HCT116 (cell line): ENCODE results near the gene C3orf70. TPM values are rescaled to one million over a fixed set of nuclear protein-coding genes. Genes with fewer than 3 reads are reported as not detected.

ENCODE experiments used
- ATAC-seq: fragments of 200-7000 bp; cut with Tn5 transposase; 2 replicates; pipeline ENCODE4 v1.9.1; 2020; ENCODE audit warnings: mild to moderate bottlenecking, moderate library complexity
- BruUV-seq: library from RNA; stranded (reverse); fragments of 400-500 nt; replicated peaks from 2 replicates; lab custom pipeline; 2021; lab: Mats Ljungman, UMichigan
- CTCF ChIA-PET: fragments of 300-600 bp; sonication (Branson Sonifier 250); formaldehyde crosslinking; loops from one replicate; lab custom pipeline; 2021; ENCODE audit warnings: antibody characterized with exemption; lab: Charles Lee
- POLR2A ChIA-PET: fragments of 300-600, 350-600 bp; sonication (Branson Sonifier 250); formaldehyde crosslinking; loops from one replicate; lab custom pipeline; 2021; ENCODE audit warnings: antibody characterized with exemption; lab: Charles Lee
- RAD21 ChIA-PET, 2 experiments: fragments of 300-600 bp; sonication (Branson Sonifier 250); formaldehyde crosslinking; loops; one replicate each; lab custom pipeline; 2023; ENCODE audit warnings: low total read pairs in 2 of 2; ENCODE audit not compliant: uncharacterized antibody in 2 of 2, unreplicated experiment in 2 of 2, low non-redundant PET in 1 of 2; lab: Charles Lee
- DNase-seq: peaks from one replicate; pipeline ENCODE4 v3.0.0-alpha.2; 2010; ENCODE audit warnings: low read depth, low spot score
- H2AFZ ChIP-seq: fragments of 200-600 bp; shearing (Covaris generic), sonication (generic); 2 replicates; pipeline ENCODE4 v1.6.1; 2017; ENCODE audit warnings: low read depth, mixed run types, mixed read lengths, antibody characterized with exemption, low read length; ENCODE audit not compliant: poor library complexity, severe bottlenecking
- H3K27ac ChIP-seq: 2 replicates; pipeline ENCODE4 v1.5.1; 2012; ENCODE audit warnings: low read depth, low read length
- H3K27me3 ChIP-seq: fragments of 200-600 bp; sonication (generic); 2 replicates; pipeline ENCODE4 v1.6.1; 2016; ENCODE audit warnings: mixed run types, low read length, mixed read lengths; ENCODE audit not compliant: insufficient read depth
- H3K36me3 ChIP-seq, 2 experiments: fragments of 200-500 bp in 1 of 2; fragments of 200-600 bp in 1 of 2; sonication (Bioruptor generic) in 1 of 2; sonication (generic) in 1 of 2; 2 replicates each; pipeline versions ENCODE4 v1.5.1 to v1.6.1; 2014 to 2016; ENCODE audit warnings: low read length in 2 of 2, inconsistent platforms in 1 of 2, mixed read lengths in 1 of 2, mixed run types in 1 of 2; ENCODE audit not compliant: insufficient read depth in 2 of 2, control insufficient read depth in 1 of 2
- H3K4me1 ChIP-seq, 2 experiments: fragments of 200-600 bp in 1 of 2; sonication (generic) in 1 of 2; 2 replicates each; pipeline versions ENCODE4 v1.5.1 to v1.6.1; 2012 to 2017; ENCODE audit warnings: low read length in 2 of 2, inconsistent platforms in 1 of 2, mild to moderate bottlenecking in 1 of 2, mixed read lengths in 1 of 2, mixed run types in 1 of 2, moderate library complexity in 1 of 2; ENCODE audit not compliant: insufficient read depth in 2 of 2, control insufficient read depth in 1 of 2
- H3K4me2 ChIP-seq: fragments of 200-600 bp; sonication (generic); 2 replicates; pipeline ENCODE4 v1.6.1; 2017; ENCODE audit warnings: mixed run types, low read length, mixed read lengths
- H3K4me3 ChIP-seq, 2 experiments: fragments of 200-600 bp in 1 of 2; sonication (generic) in 1 of 2; replicated peaks in 1 of 2; 2 replicates each; pipeline ENCODE4 v1.5.1; 2011 to 2016; ENCODE audit warnings: low read length in 2 of 2, control low read depth in 1 of 2, low read depth in 1 of 2, mild to moderate bottlenecking in 1 of 2, mixed read lengths in 1 of 2, mixed run types in 1 of 2
- H3K79me2 ChIP-seq: fragments of 200-600 bp; sonication (generic); 2 replicates; pipeline ENCODE4 v1.6.1; 2017; ENCODE audit warnings: mild to moderate bottlenecking, mixed run types, low read length, moderate library complexity, mixed read lengths; ENCODE audit not compliant: insufficient read depth
- H3K9ac ChIP-seq: fragments of 200-600 bp; sonication (generic); 2 replicates; pipeline ENCODE4 v1.6.1; 2016; ENCODE audit warnings: low read length, mixed read lengths
- H3K9me2 ChIP-seq: fragments of 200-600 bp; sonication (generic), shearing (Covaris generic); 2 replicates; pipeline ENCODE4 v1.6.1; 2017; ENCODE audit warnings: mixed run types, mild to moderate bottlenecking, moderate library complexity; ENCODE audit not compliant: insufficient read depth
- H3K9me3 ChIP-seq, 2 experiments: fragments of 200-500 bp in 1 of 2; fragments of 200-600 bp in 1 of 2; sonication (Bioruptor generic) in 1 of 2; sonication (generic) in 1 of 2; 2 replicates each; pipeline ENCODE4 v1.6.1; 2014 to 2017; ENCODE audit warnings: low read length in 2 of 2, mixed read lengths in 2 of 2, inconsistent platforms in 1 of 2, low read depth in 1 of 2, mild to moderate bottlenecking in 1 of 2, mixed run types in 1 of 2, moderate library complexity in 1 of 2; ENCODE audit not compliant: control insufficient read depth in 1 of 2, insufficient read depth in 1 of 2
- H4K20me1 ChIP-seq: fragments of 200-600 bp; sonication (generic), shearing (Covaris generic); 2 replicates; pipeline ENCODE4 v1.6.1; 2017; ENCODE audit warnings: mixed run types, mild to moderate bottlenecking, moderate library complexity; ENCODE audit not compliant: insufficient read depth
- CBX3 ChIP-seq: IDR thresholded peaks from 2 replicates; pipeline ENCODE4 v1.6.1; 2012; ENCODE audit warnings: low read depth
- CTCF ChIP-seq, 3 experiments: fragments of 200-600 bp in 1 of 3; sonication (generic) in 1 of 3; IDR thresholded peaks in 2 of 3; conservative IDR thresholded peaks in 1 of 3; 2 replicates each; pipeline ENCODE4 v1.5.1; 2012 to 2017; ENCODE audit warnings: low read depth in 2 of 3, low read length in 2 of 3, antibody characterized with exemption in 1 of 3, borderline replicate concordance in 1 of 3, control low read depth in 1 of 3, mild to moderate bottlenecking in 1 of 3, mixed read lengths in 1 of 3, mixed run types in 1 of 3, moderate library complexity in 1 of 3; ENCODE audit not compliant: insufficient read depth in 1 of 3
- EGR1 ChIP-seq: IDR thresholded peaks from 2 replicates; pipeline ENCODE4 v1.6.1; 2012; ENCODE audit warnings: low read depth
- ELF1 ChIP-seq: IDR thresholded peaks from 2 replicates; pipeline ENCODE4 v1.6.1; 2012; ENCODE audit warnings: low read depth, borderline replicate concordance
- EZH2 ChIP-seq: fragments of 200-600 bp; sonication (generic); IDR thresholded peaks from 2 replicates; pipeline ENCODE4 v1.6.1; 2017; ENCODE audit warnings: antibody characterized with exemption, mixed run types
- FOSL1 ChIP-seq: IDR thresholded peaks from 2 replicates; pipeline ENCODE4 v1.6.1; 2012; ENCODE audit warnings: low read depth
- MAX ChIP-seq: IDR thresholded peaks from 2 replicates; pipeline ENCODE4 v1.6.1; 2012
- POLR2A ChIP-seq: IDR thresholded peaks from 2 replicates; pipeline ENCODE4 v1.7.0; 2011; ENCODE audit warnings: borderline replicate concordance; ENCODE audit not compliant: insufficient read depth, insufficient read length; ENCODE audit errors: extremely low read depth
- POLR2AphosphoS5 ChIP-seq: IDR thresholded peaks from 2 replicates; pipeline ENCODE4 v1.6.1; 2011; ENCODE audit warnings: mild to moderate bottlenecking, low read depth, low read length, moderate library complexity
- RAD21 ChIP-seq: IDR thresholded peaks from 2 replicates; pipeline ENCODE4 v1.6.1; 2012; ENCODE audit warnings: low read depth, mild to moderate bottlenecking
- REST ChIP-seq: IDR thresholded peaks from 2 replicates; pipeline ENCODE4 v1.6.1; 2012; ENCODE audit warnings: low read depth
- SIN3A ChIP-seq: IDR thresholded peaks from 2 replicates; pipeline ENCODE4 v1.6.1; 2012; ENCODE audit warnings: low read depth
- SRF ChIP-seq: IDR thresholded peaks from 2 replicates; pipeline ENCODE4 v1.6.1; 2012; ENCODE audit warnings: low read depth
- TCF7L2 ChIP-seq: IDR thresholded peaks from 2 replicates; pipeline ENCODE4 v1.7.0; 2011; ENCODE audit warnings: borderline replicate concordance, inconsistent platforms; ENCODE audit not compliant: insufficient read depth, insufficient read length; ENCODE audit errors: extremely low read depth
- YY1 ChIP-seq: IDR thresholded peaks from 2 replicates; pipeline ENCODE4 v1.6.1; 2011; ENCODE audit warnings: low read length, low read depth, moderate library complexity, mild to moderate bottlenecking; ENCODE audit not compliant: insufficient replicate concordance; ENCODE audit errors: extremely low read depth
- ZBTB33 ChIP-seq: IDR thresholded peaks from 2 replicates; pipeline ENCODE4 v1.6.1; 2011; ENCODE audit warnings: mild to moderate bottlenecking, low read length, moderate library complexity; ENCODE audit not compliant: insufficient replicate concordance; ENCODE audit errors: extremely low read depth
- ZFX ChIP-seq: fragments of 450-650 bp; IDR thresholded peaks from 2 replicates; pipeline ENCODE4 v1.6.1; 2017
- ZNF274 ChIP-seq: fragments of 200-500 bp; sonication (Bioruptor generic); IDR thresholded peaks from 2 replicates; pipeline ENCODE4 v1.6.1; 2014; ENCODE audit warnings: mild to moderate bottlenecking, low read depth, low read length, inconsistent platforms
- intact Hi-C: fragments of 100-400 bp; cut with micrococcal nuclease; formaldehyde crosslinking; loops from 2 replicates; pipeline ENCODE4 v1.10.0; 2022
- total RNA-seq: library from RNA; stranded (reverse); gene quantifications from one replicate; pipeline ENCODE4 v1.2.1, GENCODE V29; 2021; ENCODE audit not compliant: unreplicated experiment

The C3orf70 gene
- total RNA-seq, 1 experiment from 2014 or later: not detected

GRCh38 chr3:185153861-185154629 lies 1.2 kb upstream of the C3orf70 start:
- H4K20me1 ChIP-seq: no peaks in the 10 kb centered on the region
- no peak overlapping the region for H3K27ac ChIP-seq
- POLR2A ChIA-PET: no interaction called here
- no TSS peak for BruUV-seq
- H3K79me2 ChIP-seq: no peaks in the 10 kb centered on the region
- H3K4me3 ChIP-seq: no peak overlapping the region
- no peak overlapping the region for H2AFZ ChIP-seq
- H3K9me3 ChIP-seq: no peaks in the 10 kb centered on the region
- no peaks in the 10 kb centered on the region for H3K9me2 ChIP-seq
- H3K4me1 ChIP-seq: no peaks in the 10 kb centered on the region
- CTCF ChIA-PET: no interaction called here
- DNase-seq: no peak
- peaks cover 38% of the 10 kb centered on the region for H3K27me3 ChIP-seq
- H3K4me2 ChIP-seq: no peak overlapping the region
- H3K9ac ChIP-seq: no peak overlapping the region
- H3K36me3 ChIP-seq: no peaks in the 10 kb centered on the region
- ATAC-seq: no peak
- TF ChIP-seq POLR2A (no peak), MAX (no peak), TCF7L2 (no peak), POLR2AphosphoS5 (no peak), YY1 (no peak), CBX3 (no peak), CTCF (IDR thresholded peaks at IDR 0.05 in 2 of 3, conservative IDR thresholded peaks at IDR 0.05 in 1 of 3; ENCODE audit: borderline replicate concordance in 1 of 3, insufficient read depth in 1 of 3, low read depth in 2 of 3, low read length in 2 of 3) (no peak), SRF (no peak), ZBTB33 (no peak), RAD21 (no peak), ZNF274 (no peak), REST (no peak), ELF1 (no peak), ZFX (no peak), EZH2 (no peak), FOSL1 (no peak), SIN3A (no peak), EGR1 (no peak)
- TF ChIP-seq, all 23 proteins: peak for 0
- intact Hi-C loops: no loop called here
- RAD21 ChIA-PET: no interaction called here
